K562 (cell line): Measurements from ENCODE around the gene AP3B2. TPM values are rescaled to one million over a fixed set of nuclear protein-coding genes. Genes with fewer than 3 reads are reported as not detected.

Source experiments
- ARID1B ChIP-seq: fragments of 450-650 bp; IDR thresholded peaks from 2 replicates; pipeline ENCODE4 v1.6.1; 2016; ENCODE audit warnings: antibody characterized with exemption, mild to moderate bottlenecking, inconsistent platforms
- CEBPB ChIP-seq: fragments of 450-650 bp; IDR thresholded peaks from 2 replicates; pipeline ENCODE4 v1.6.1; 2016; ENCODE audit warnings: missing genetic modification characterization, missing compliant biosample characterization
- CHD4 ChIP-seq: fragments of 200-600 bp; sonication (generic); IDR thresholded peaks from 3 replicates; pipeline ENCODE4 v1.6.1; 2012; ENCODE audit warnings: low read depth, mild to moderate bottlenecking, mixed read lengths, low read length, inconsistent platforms; ENCODE audit not compliant: insufficient read depth, insufficient replicate concordance, poor library complexity, severe bottlenecking
- ETV6 ChIP-seq, 3 experiments: fragments of 150-350 bp in 1 of 3; sonication (generic) in 1 of 3; formaldehyde crosslinking in 1 of 3; IDR thresholded peaks; 2 replicates each; pipeline versions ENCODE4 v1.6.1 to v1.8.0; 2014 to 2022; ENCODE audit warnings: borderline replicate concordance in 2 of 3, low read depth in 2 of 3, antibody characterized with exemption in 1 of 3, low read length in 1 of 3, mild to moderate bottlenecking in 1 of 3, missing genetic modification reagents in 1 of 3
- FOXA1 ChIP-seq: fragments of 450-650 bp; IDR thresholded peaks from 2 replicates; pipeline ENCODE4 v1.6.1; 2016; ENCODE audit warnings: mild to moderate bottlenecking, borderline replicate concordance
- GATA2 ChIP-seq: sonication (generic); formaldehyde crosslinking; IDR thresholded peaks from 2 replicates; pipeline ENCODE4 v1.4.0; 2020; ENCODE audit warnings: mild to moderate bottlenecking, missing genetic modification reagents
- HMGN3 ChIP-seq: IDR thresholded peaks from 2 replicates; pipeline ENCODE4 v1.6.1; 2011; ENCODE audit warnings: borderline replicate concordance, low read depth, mild to moderate bottlenecking, mixed read lengths, low read length; ENCODE audit not compliant: insufficient read length; ENCODE audit errors: extremely low read depth
- MAFG ChIP-seq: fragments of 450-650 bp; conservative IDR thresholded peaks from 2 replicates; pipeline ENCODE4 v1.6.1; 2016; ENCODE audit warnings: missing genetic modification characterization, missing compliant biosample characterization
- MAZ ChIP-seq, 2 experiments: fragments of 450-650 bp in 1 of 2; sonication (generic) in 1 of 2; formaldehyde crosslinking; IDR thresholded peaks in 1 of 2; conservative IDR thresholded peaks in 1 of 2; 2 replicates each; pipeline versions ENCODE4 v1.4.0 to v1.5.0; 2020; ENCODE audit warnings: mild to moderate bottlenecking in 1 of 2, missing genetic modification reagents in 1 of 2
- NEUROD1 ChIP-seq: fragments of 150-350 bp; IDR thresholded peaks from 2 replicates; pipeline ENCODE4 v1.6.1; 2014; ENCODE audit warnings: borderline replicate concordance, low read length, low read depth; ENCODE audit not compliant: partially characterized antibody
- NR4A1 ChIP-seq, 2 experiments: fragments of 250-450 bp in 1 of 2; fragments of 450-650 bp in 1 of 2; sonication (Bioruptor Pico) in 1 of 2; IDR thresholded peaks; 2 replicates each; pipeline versions ENCODE4 v1.4.0 to v1.6.1; 2016 to 2020; ENCODE audit warnings: mild to moderate bottlenecking in 2 of 2, missing compliant biosample characterization in 1 of 2, missing genetic modification characterization in 1 of 2, moderate library complexity in 1 of 2
- PHF20 ChIP-seq: fragments of 450-650 bp; IDR thresholded peaks from 2 replicates; pipeline ENCODE4 v1.6.1; 2018; ENCODE audit not compliant: partially characterized antibody
- POLR2AphosphoS5 ChIP-seq: IDR thresholded peaks from 2 replicates; pipeline ENCODE4 v1.6.1; 2011; ENCODE audit warnings: mild to moderate bottlenecking, low read depth, low read length, moderate library complexity; ENCODE audit not compliant: control insufficient read depth, insufficient read depth
- RAD51 ChIP-seq: fragments of 450-650 bp; IDR thresholded peaks from 2 replicates; pipeline ENCODE4 v1.7.1; 2016; ENCODE audit warnings: low read depth, mild to moderate bottlenecking, borderline replicate concordance
- TBP ChIP-seq: optimal IDR thresholded peaks from 2 replicates; pipeline ENCODE3; 2011; ENCODE audit warnings: low read depth, low read length, improper control_type of control experiment
- TEAD2 ChIP-seq: fragments of 450-650 bp; IDR thresholded peaks from 2 replicates; pipeline ENCODE4 v1.6.1; 2016; ENCODE audit warnings: missing genetic modification characterization, control low read depth, missing compliant biosample characterization
- YY1 ChIP-seq, 3 experiments: IDR thresholded peaks; 2 replicates each; pipeline ENCODE4 v1.6.1; 2011; ENCODE audit warnings: low read length in 2 of 3, mild to moderate bottlenecking in 2 of 3, moderate library complexity in 2 of 3, borderline replicate concordance in 1 of 3, control low read depth in 1 of 3, low read depth in 1 of 3; ENCODE audit not compliant: insufficient read depth in 3 of 3, insufficient replicate concordance in 2 of 3, control insufficient read depth in 1 of 3, insufficient read length in 1 of 3; ENCODE audit errors: extremely low read depth in 1 of 3
- ZNF316 ChIP-seq: fragments of 450-650 bp; IDR thresholded peaks from 2 replicates; pipeline ENCODE4 v1.6.1; 2016
- ZNF740 ChIP-seq, 3 experiments: fragments of 200-800 bp in 1 of 3; sonication (Bioruptor generic) in 1 of 3; sonication (generic) in 1 of 3; formaldehyde crosslinking in 1 of 3; IDR thresholded peaks; 2 replicates each; pipeline versions ENCODE4 v1.6.1 to v1.8.0; 2016 to 2022; ENCODE audit warnings: mild to moderate bottlenecking in 2 of 3, missing compliant biosample characterization in 2 of 3, missing genetic modification characterization in 2 of 3, missing genetic modification reagents in 1 of 3
- polyA plus RNA-seq, 8 experiments: library from polyadenylated mRNA; depleted of rRNA in 4 of 8; stranded (reverse) in 5 of 8; unstranded in 3 of 8; fragments of >200 nt; fragmentation: Nextera tagmentation in 2 of 8; fragmentation: Illumina TruSeq in 1 of 8; extraction: Ambion mirVana in 2 of 8; extraction: Trizol in 1 of 8; gene quantifications; 2 replicates each; pipeline versions ENCODE4 v1.2.1 to v1.2.3, GENCODE V29; 2011 to 2014; ENCODE audit warnings: inconsistent platforms in 1 of 8, missing spikeins in 1 of 8
- total RNA-seq, 7 experiments: library from RNA; depleted of rRNA in 6 of 7; stranded (reverse); fragments of >200 nt in 6 of 7; fragmentation: Illumina TruSeq in 2 of 7; extraction: Trizol in 2 of 7; gene quantifications; 2 replicates each; pipeline versions ENCODE4 v1.2.1 to v1.2.3, GENCODE V29; 2011 to 2021; ENCODE audit warnings: low replicate concordance in 1 of 7
- TF ChIP-seq, protein P1 (sequence below), 2 experiments: IDR thresholded peaks; 2 replicates each; pipeline ENCODE4 v1.6.1; 2012; ENCODE audit warnings: improper control_type of control experiment in 2 of 2, low read depth in 2 of 2, low read length in 2 of 2, borderline replicate concordance in 1 of 2

Gene AP3B2
- total and polyA plus RNA-seq, 9 of the 15 experiments (the other 6 are each of a cell fraction or from before 2014, with no cell fraction given): 0.03 to 0.15 (median 0.10) TPM; not detected in 2

DNA sequence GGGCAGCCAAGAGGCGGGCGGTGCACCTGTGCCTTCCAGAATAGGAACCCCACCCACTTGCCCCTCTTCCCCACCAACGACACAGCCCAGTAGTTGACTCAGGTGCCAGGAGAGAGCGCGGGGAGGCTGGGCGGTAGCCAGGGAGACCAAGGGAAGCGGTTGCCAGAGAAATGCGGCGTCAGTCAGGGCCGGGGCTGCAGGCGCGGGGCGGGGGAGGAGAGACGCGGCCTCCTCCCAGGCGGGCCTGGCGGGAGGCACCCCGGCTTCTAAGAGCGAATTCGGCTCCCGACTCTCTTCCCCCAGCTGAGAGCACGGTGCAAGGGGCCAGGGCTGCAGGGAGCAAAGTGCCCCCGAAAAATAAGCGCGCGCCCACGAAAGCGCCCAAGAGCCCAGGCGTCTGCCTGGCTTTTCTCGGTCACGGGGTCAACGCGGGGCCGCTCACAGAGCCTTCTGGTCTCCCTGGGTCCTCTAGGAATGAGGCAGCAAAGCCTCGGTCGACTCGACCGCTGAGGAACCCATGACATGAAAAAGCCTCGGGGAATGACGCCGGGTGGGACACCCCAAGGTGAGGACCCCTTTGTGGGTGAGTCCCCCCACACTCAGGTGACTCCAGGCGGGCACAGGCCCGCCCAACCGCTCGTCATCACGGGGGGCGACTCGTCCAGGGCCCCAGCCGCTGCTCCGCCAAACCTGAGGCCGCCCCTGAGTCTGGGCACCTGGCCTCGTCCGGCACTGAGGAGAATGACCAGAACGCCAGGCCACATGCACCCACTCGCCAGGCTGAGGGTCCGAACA lies 63.2 kb downstream of the AP3B2 start (continued):
- TF ChIP-seq ZNF316 (no peak), PHF20 (peak; percentile 29), TEAD2 (tag) (no peak), MAZ (CRISPR knock-in tag; conservative IDR thresholded peaks at IDR 0.05 in 1 of 2, IDR thresholded peaks at IDR 0.05 in 1 of 2) (peak in 1 of 2 experiments; percentile 40; a peak in 1 of 4 replicates), HMGN3 (peak; percentile 26), ZNF740 (CRISPR knock-in tag; IDR thresholded peaks at IDR 0.05) (no peak), ZNF740 (tag; IDR thresholded peaks at IDR 0.05) (no peak), YY1 (IDR thresholded peaks at IDR 0.05; ENCODE audit: borderline replicate concordance in 1 of 3, control insufficient read depth in 1 of 3, extremely low read depth in 1 of 3, insufficient read depth in 3 of 3, insufficient read length in 1 of 3, insufficient replicate concordance in 2 of 3, low read depth in 1 of 3, low read length in 2 of 3) (peak in 2 of 3 experiments; percentile 26 to 29), GATA2 (CRISPR knock-in tag) (no peak), POLR2AphosphoS5 (peak; percentile 2; the same call in 1 of the 2 replicates), FOXA1 (no peak), RAD51 (peak; percentile 37; the same call in 1 of the 2 replicates), TBP (peak; percentile 7), NR4A1 (CRISPR knock-in tag; IDR thresholded peaks at IDR 0.05) (no peak), NR4A1 (tag; IDR thresholded peaks at IDR 0.05) (0 out of 2 replicates have a peak, but pooled peaks have one; percentile 11), CEBPB (no peak), NEUROD1 (no peak), ETV6 (IDR thresholded peaks at IDR 0.05; ENCODE audit: borderline replicate concordance in 1 of 2, low read depth in 2 of 2, low read length in 1 of 2) (no peak), ETV6 (CRISPR knock-in tag; IDR thresholded peaks at IDR 0.05; ENCODE audit: borderline replicate concordance) (0 out of 2 replicates have a peak, but pooled peaks have one; percentile 29), CHD4 (no peak), ARID1B (0 out of 2 replicates have a peak, but pooled peaks have one; percentile 9), MAFG (tag) (no peak)
- TF ChIP-seq, protein P1, sequence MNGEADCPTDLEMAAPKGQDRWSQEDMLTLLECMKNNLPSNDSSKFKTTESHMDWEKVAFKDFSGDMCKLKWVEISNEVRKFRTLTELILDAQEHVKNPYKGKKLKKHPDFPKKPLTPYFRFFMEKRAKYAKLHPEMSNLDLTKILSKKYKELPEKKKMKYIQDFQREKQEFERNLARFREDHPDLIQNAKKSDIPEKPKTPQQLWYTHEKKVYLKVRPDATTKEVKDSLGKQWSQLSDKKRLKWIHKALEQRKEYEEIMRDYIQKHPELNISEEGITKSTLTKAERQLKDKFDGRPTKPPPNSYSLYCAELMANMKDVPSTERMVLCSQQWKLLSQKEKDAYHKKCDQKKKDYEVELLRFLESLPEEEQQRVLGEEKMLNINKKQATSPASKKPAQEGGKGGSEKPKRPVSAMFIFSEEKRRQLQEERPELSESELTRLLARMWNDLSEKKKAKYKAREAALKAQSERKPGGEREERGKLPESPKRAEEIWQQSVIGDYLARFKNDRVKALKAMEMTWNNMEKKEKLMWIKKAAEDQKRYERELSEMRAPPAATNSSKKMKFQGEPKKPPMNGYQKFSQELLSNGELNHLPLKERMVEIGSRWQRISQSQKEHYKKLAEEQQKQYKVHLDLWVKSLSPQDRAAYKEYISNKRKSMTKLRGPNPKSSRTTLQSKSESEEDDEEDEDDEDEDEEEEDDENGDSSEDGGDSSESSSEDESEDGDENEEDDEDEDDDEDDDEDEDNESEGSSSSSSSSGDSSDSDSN (IDR thresholded peaks at IDR 0.05; ENCODE audit: borderline replicate concordance in 1 of 2, low read depth in 2 of 2, low read length in 2 of 2): peak in 1 of 2 experiments; percentile 73; a peak in 2 of 4 replicates
